Measurements from ENCODE around the gene TBC1D22B.

Gene TBC1D22B

DNA sequence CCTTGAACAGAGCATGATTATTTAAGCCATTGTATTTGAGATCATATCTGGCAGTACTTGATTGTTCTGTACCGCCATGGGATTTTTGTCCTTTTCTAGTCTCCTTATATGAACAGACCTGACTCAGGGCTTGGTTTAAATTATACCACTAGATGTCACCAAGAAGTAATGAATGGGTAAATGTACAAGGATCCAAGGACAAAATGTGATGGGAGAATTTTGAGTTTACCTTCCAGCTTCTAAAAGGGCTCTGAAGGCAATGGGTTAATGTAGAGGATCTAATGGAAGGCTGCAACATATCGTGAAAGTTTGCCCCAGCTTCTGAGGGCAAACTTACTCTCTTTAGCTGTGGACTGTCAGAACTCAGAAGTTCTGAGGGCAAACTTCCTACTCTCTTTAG, 108.2 kb downstream of the TBC1D22B start:
- no peak for DNase-seq (ENCODE audit: low read depth)
- no peak overlapping the region for H3K4me3 ChIP-seq (ENCODE audit: low read depth, low read length)
- TF ChIP-seq, protein P1, sequence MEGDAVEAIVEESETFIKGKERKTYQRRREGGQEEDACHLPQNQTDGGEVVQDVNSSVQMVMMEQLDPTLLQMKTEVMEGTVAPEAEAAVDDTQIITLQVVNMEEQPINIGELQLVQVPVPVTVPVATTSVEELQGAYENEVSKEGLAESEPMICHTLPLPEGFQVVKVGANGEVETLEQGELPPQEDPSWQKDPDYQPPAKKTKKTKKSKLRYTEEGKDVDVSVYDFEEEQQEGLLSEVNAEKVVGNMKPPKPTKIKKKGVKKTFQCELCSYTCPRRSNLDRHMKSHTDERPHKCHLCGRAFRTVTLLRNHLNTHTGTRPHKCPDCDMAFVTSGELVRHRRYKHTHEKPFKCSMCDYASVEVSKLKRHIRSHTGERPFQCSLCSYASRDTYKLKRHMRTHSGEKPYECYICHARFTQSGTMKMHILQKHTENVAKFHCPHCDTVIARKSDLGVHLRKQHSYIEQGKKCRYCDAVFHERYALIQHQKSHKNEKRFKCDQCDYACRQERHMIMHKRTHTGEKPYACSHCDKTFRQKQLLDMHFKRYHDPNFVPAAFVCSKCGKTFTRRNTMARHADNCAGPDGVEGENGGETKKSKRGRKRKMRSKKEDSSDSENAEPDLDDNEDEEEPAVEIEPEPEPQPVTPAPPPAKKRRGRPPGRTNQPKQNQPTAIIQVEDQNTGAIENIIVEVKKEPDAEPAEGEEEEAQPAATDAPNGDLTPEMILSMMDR (IDR thresholded peaks at IDR 0.05; ENCODE audit: insufficient read depth, low read depth, low read length, missing control alignments): no peak

DNA sequence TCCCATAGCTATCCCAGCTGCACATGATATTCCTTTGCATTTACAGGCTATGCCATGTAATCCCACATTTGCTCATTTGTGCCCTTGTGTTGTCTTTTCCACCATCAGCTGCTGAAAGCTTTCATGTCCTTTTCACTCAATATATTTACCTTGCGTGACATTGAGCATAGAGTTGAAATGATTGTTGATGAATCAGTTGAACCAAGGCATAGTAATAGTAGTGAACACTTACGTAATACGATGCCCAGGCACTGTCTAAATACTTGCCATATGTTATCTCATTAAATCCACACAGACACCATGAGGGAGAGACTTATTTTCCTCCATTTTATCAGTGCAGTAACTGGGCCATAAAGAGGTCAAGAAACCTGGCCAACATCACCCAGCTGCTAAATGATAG, 109.3 kb downstream of the TBC1D22B start:
- DNase-seq (ENCODE audit: low read depth): no peak
- H3K4me3 ChIP-seq (ENCODE audit: low read depth, low read length): no peak overlapping the region
- TF ChIP-seq, protein P1 (IDR thresholded peaks at IDR 0.05; ENCODE audit: insufficient read depth, low read depth, low read length, missing control alignments): no peak

DNA sequence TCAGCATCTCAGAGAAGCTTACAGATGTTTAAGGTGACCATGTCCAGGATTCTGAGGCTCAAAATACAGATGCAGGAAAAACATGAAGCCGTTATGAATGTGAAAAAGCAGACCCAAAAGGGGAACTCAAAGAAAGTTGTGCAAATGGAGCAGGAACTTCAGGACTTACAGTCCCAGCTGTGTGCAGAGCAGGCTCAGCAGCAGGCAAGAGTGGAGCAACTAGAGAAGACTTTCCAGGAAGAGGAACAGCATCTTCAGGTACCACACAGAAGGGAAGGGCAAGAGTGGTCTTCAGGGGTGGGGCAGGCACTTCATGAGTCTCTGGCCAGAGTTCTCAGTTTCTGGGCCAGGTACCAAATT, 111.4 kb downstream of the TBC1D22B start:
- DNase-seq (ENCODE audit: low read depth): no peak
- TF ChIP-seq, protein P1 (IDR thresholded peaks at IDR 0.05; ENCODE audit: insufficient read depth, low read depth, low read length, missing control alignments): no peak
- no peak overlapping the region for H3K4me3 ChIP-seq (ENCODE audit: low read depth, low read length)

DNA sequence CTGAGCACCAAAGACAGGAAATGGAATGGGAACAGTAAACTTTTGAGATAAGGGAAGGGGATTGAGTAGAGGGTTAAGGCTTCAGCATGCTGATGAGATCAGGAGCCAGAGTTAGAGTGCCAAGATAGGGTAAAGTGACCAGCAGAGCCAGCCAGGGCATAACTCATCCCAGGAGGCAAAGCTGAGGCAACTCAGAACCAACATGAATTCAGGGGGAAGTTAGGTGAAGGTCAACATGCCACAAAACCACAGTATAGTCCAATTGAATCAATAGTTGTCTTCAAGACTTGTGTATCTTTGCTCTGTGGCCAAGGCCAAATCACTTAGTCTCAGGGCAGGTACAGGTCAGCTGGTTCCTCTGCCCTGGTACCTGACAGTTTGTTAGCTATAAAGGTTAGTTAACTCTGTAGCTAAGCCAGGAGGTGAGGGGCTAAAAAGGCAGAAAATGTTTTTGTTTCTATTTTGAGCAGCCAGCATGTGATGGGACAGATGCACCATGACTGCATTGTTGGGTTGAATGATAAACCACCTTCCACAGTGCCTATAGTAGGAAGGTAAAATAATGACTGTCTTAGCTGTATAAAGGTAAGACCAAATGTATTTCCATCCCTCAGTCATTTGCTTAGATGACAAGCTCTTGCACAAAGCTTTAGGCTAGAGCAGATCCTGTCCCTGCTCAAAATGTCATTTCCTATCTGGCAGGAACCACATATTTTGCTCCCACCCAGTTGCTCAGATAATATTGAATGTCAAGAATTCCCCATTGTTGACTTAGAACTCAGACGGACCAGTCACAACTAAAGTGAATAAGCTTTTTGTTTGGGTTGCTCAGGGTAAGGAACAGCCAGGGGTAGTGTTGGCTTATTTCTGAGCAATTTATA, 112.0 kb downstream of the TBC1D22B start:
- TF ChIP-seq, protein P1 (IDR thresholded peaks at IDR 0.05; ENCODE audit: insufficient read depth, low read depth, low read length, missing control alignments): no peak
- DNase-seq (ENCODE audit: low read depth): no peak
- H3K4me3 ChIP-seq (ENCODE audit: low read depth, low read length): no peak overlapping the region

DNA sequence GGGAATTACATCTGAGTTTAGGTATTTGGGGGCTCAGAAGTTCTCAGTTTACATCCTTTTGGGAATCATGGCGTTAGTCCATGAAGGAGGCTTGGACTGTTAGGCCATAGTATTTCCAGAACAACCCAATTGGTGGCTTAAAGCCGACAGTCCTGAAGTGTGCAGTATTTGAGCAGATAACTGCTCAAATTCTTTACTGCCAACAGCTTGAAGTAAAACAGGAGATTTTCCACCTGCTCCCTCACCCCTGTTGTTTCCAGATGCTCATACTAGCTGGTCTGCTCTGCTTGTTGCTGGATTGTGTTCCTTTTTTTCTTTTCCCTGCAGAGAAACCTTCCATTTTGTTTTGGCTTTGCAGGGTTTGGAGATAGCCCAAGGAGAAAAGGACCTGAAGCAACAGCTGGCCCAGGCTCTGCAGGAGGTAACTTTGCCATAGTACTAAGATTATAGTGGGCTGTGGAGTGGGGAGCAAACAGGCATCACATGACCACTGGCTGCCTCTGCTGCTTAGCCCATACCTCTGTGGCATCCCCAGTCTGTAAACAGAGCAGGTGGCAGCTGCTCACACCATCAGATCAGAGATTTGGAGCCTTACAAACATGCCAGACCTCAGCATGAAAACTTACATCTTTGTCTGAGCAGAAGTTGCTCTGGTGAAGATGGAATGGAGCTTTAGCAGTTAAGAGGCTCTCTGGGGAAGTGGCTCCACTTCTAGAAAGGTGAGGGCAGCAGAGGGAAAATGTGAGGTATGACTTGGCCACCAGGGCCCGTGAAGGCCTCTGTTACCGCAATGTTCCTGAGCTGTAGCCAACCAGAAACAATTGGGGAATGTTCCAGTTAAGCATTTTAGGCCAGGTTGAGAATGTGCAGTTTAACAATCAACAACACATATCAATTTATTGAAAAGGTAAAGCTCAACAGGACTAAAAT, 113.8 kb downstream of the TBC1D22B start:
- H3K4me3 ChIP-seq (ENCODE audit: low read depth, low read length): no peak overlapping the region
- TF ChIP-seq, protein P1 (IDR thresholded peaks at IDR 0.05; ENCODE audit: insufficient read depth, low read depth, low read length, missing control alignments): no peak
- no peak for DNase-seq (ENCODE audit: low read depth)

DNA sequence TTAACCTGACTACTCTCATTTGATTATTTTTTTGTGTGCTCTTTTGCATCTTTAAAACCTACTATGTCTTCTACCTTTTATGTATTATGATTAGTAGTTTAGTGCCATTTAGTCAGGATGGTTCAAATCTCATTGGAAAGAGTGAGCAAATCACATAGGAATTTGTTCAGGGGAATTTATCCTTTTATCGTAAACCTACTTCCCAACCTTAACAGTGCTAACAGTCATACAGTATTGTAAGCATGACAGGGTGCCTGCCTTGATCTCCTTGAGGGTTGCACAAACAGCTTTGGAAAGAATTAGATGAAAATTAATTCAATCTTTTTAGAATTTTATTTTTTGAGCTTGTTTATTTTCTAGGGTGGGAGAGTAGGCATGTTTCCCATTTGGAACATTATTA, 114.5 kb downstream of the TBC1D22B start:
- no peak overlapping the region for H3K4me3 ChIP-seq (ENCODE audit: low read depth, low read length)
- no peak for DNase-seq (ENCODE audit: low read depth)
- TF ChIP-seq, protein P1 (IDR thresholded peaks at IDR 0.05; ENCODE audit: insufficient read depth, low read depth, low read length, missing control alignments): no peak

Measured in GM12865 (cell line).